ENCODE results near the gene CORO7.
A peak's percentile ranks its signal among the peaks of the same experiment; 100 is the strongest.

The CORO7 gene

GRCh38 chr16:4350787-4351659 lies 65.4 kb downstream of the CORO7 start, which contains the start of gene PAM16:
PAM16 (minus strand) TSS chr16:4351321; CDS start chr16:4351234, 87 bp downstream.
- DNase-seq (ENCODE audit: low read depth): peak; percentile 94
- H3K4me3 ChIP-seq (replicated peaks; ENCODE audit: low read depth, low read length): peak within 1 kb of the TSS; percentile 82
- no peak for TF ChIP-seq CTCF (IDR thresholded peaks at IDR 0.05; ENCODE audit: low read length, missing control alignments)

- peak overlapping the region; percentile 82 for H3K4me3 ChIP-seq (replicated peaks; ENCODE audit: low read depth, low read length)
- no peak for DNase-seq (ENCODE audit: low read depth)
- TF ChIP-seq CTCF (IDR thresholded peaks at IDR 0.05; ENCODE audit: low read length, missing control alignments): no peak
Observed at GRCh38 chr16:4350365-4350786, 66.0 kb downstream of the CORO7 start.

- no peak for DNase-seq (ENCODE audit: low read depth)
- TF ChIP-seq CTCF (IDR thresholded peaks at IDR 0.05; ENCODE audit: low read length, missing control alignments): no peak
- no peak overlapping the region for H3K4me3 ChIP-seq (replicated peaks; ENCODE audit: low read depth, low read length)
Observed at GRCh38 chr16:4349332-4349731, 67.1 kb downstream of the CORO7 start.

- TF ChIP-seq CTCF (IDR thresholded peaks at IDR 0.05; ENCODE audit: low read length, missing control alignments): no peak
- DNase-seq (ENCODE audit: low read depth): no peak
- H3K4me3 ChIP-seq (replicated peaks; ENCODE audit: low read depth, low read length): no peak overlapping the region
Observed at GRCh38 chr16:4347765-4348509, 68.5 kb downstream of the CORO7 start.

GRCh38 chr16:4347010-4347409 lies 69.4 kb downstream of the CORO7 start:
- no peak overlapping the region for H3K4me3 ChIP-seq (replicated peaks; ENCODE audit: low read depth, low read length)
- TF ChIP-seq CTCF (IDR thresholded peaks at IDR 0.05; ENCODE audit: low read length, missing control alignments): no peak
- DNase-seq (ENCODE audit: low read depth): peak; percentile 49

GRCh38 chr16:4345836-4346781 lies 70.3 kb downstream of the CORO7 start:
- TF ChIP-seq CTCF (IDR thresholded peaks at IDR 0.05; ENCODE audit: low read length, missing control alignments): no peak
- no peak overlapping the region for H3K4me3 ChIP-seq (replicated peaks; ENCODE audit: low read depth, low read length)
- DNase-seq (ENCODE audit: low read depth): no peak
